ENCODE results near the gene BPHL.
"Not testable (repeated sequence)": the region's sequence is repeated elsewhere in the genome, so short reads cannot be mapped to it uniquely, and the experiment has no call there.

DNA sequence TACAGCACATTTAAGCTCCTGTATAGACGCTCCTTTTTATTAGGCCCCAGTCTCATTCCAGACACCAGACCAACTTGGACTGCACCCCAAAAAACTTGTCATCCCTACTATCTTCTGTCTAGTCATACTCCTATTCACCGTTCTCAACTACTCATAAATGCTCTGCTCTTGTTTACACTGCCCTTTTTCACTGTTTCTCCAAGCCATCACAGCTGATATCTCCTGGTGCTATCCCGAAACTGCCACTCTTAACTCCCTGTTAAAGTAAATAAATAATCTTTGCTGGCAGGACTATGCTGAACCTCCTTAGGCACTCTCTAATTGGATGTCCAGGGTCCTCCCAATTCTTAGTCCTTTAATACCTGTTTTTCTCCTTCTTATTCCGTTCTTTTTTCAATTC is 54.3 kb downstream of the BPHL start:
- not testable (repeated sequence) for TF ChIP-seq CTCF (IDR thresholded peaks at IDR 0.05); POLR2A (IDR thresholded peaks at IDR 0.05); POLR2AphosphoS5 (IDR thresholded peaks at IDR 0.05; ENCODE audit: insufficient read depth in 1 of 2, low read depth in 1 of 2)

Measured in vagina (tissue), 2 donors.